Type B pancreatic cell (in vitro differentiated cells): ENCODE results near the gene GLG1. TPM values are rescaled to one million over a fixed set of nuclear protein-coding genes. Genes with fewer than 3 reads are reported as not detected.
A peak's percentile ranks its signal among the peaks of the same experiment; 100 is the strongest.

Experiments used
- DNase-seq: peaks from one replicate; pipeline ENCODE4 v3.0.0; 2021; ENCODE audit warnings: mixed read lengths; ENCODE audit not compliant: unreplicated experiment; ENCODE audit errors: extremely low spot score
- H3K27ac Mint-ChIP-seq: 2 replicates; pipeline ENCODE4 v1.8.0; 2021; ENCODE audit warnings: mild to moderate bottlenecking, mixed read lengths
- H3K27me3 Mint-ChIP-seq: 2 replicates; pipeline ENCODE4 v1.8.0; 2021; ENCODE audit warnings: mixed read lengths
- H3K36me3 Mint-ChIP-seq: 2 replicates; pipeline ENCODE4 v1.8.0; 2021; ENCODE audit warnings: mixed read lengths
- H3K4me1 Mint-ChIP-seq: one replicate; pipeline ENCODE4 v1.8.0; 2021; ENCODE audit warnings: mixed read lengths; ENCODE audit not compliant: unreplicated experiment
- H3K4me3 Mint-ChIP-seq: 2 replicates; pipeline ENCODE4 v1.8.0; 2021; ENCODE audit warnings: mild to moderate bottlenecking, mixed read lengths
- H3K9me3 Mint-ChIP-seq: 2 replicates; pipeline ENCODE4 v1.8.0; 2021; ENCODE audit warnings: mixed read lengths
- total RNA-seq: library from RNA; stranded (reverse); gene quantifications from 2 replicates; pipeline ENCODE4 v1.2.1, GENCODE V29; 2021; ENCODE audit warnings: low replicate concordance
- TF ChIP-seq, protein P1 (sequence below): fragments of 200-600 bp; sonication (generic); conservative IDR thresholded peaks from 2 replicates; pipeline ENCODE4 v1.5.0; 2021; ENCODE audit warnings: antibody characterized with exemption, mild to moderate bottlenecking

Gene GLG1
- total RNA-seq, 1 donor from 2014 or later, result 144 TPM

DNA sequence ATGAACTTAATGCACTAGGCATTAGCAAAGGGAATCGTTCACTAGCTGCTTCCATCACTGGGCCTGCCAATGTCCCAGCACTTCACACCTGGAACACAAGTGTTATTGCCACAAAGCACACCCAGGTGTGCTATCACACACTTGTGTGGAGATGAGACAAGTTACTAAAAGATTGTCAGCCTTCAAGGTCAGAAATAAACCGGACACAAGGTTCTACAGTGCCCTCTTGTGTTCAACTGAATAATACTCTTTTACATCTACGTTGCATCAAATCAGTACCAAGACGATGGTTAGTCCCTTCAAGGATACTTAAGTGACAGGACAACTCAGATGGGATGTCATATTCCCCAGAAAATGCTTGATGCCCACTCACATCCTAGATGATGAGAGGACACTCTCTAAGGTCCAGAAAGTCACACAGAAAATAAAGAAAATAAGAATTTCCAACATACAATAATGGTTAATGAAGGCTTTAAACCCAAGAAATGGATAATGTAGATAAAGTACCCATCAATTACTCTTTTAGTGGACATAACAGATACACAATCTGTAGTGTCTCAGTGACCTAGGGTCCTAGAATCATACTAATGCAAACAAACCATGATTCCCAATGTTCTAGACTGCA, 16.4 kb upstream of the GLG1 start:
- Mint-ChIP-seq H3K9me3 (no peaks in the 10 kb centered on the region), H3K4me1 (no peaks in the 10 kb centered on the region), H3K4me3 (no peak overlapping the region), H3K27ac (peak overlapping the region; percentile 42), H3K27me3 (no peaks in the 10 kb centered on the region), H3K36me3 (peaks cover 26% of the 10 kb centered on the region)
- no peak for DNase-seq
- TF ChIP-seq, protein P1, sequence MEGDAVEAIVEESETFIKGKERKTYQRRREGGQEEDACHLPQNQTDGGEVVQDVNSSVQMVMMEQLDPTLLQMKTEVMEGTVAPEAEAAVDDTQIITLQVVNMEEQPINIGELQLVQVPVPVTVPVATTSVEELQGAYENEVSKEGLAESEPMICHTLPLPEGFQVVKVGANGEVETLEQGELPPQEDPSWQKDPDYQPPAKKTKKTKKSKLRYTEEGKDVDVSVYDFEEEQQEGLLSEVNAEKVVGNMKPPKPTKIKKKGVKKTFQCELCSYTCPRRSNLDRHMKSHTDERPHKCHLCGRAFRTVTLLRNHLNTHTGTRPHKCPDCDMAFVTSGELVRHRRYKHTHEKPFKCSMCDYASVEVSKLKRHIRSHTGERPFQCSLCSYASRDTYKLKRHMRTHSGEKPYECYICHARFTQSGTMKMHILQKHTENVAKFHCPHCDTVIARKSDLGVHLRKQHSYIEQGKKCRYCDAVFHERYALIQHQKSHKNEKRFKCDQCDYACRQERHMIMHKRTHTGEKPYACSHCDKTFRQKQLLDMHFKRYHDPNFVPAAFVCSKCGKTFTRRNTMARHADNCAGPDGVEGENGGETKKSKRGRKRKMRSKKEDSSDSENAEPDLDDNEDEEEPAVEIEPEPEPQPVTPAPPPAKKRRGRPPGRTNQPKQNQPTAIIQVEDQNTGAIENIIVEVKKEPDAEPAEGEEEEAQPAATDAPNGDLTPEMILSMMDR, result peak; percentile 76

GRCh38 chr16:74622005-74622404, 15.1 kb upstream of the GLG1 start:
- Mint-ChIP-seq H3K9me3 (no peaks in the 10 kb centered on the region), H3K4me1 (no peaks in the 10 kb centered on the region), H3K27me3 (no peaks in the 10 kb centered on the region), H3K27ac (no peak overlapping the region), H3K36me3 (peaks cover 23% of the 10 kb centered on the region), H3K4me3 (no peak overlapping the region)
- no peak for DNase-seq
- TF ChIP-seq, protein P1, result no peak

- H3K4me3 Mint-ChIP-seq, result no peak overlapping the region
- DNase-seq, result no peak
- H3K27me3 Mint-ChIP-seq, result no peaks in the 10 kb centered on the region
- no peaks in the 10 kb centered on the region for H3K4me1 Mint-ChIP-seq
- H3K36me3 Mint-ChIP-seq, result peaks cover 10% of the 10 kb centered on the region
- TF ChIP-seq, protein P1, result no peak
- no peak overlapping the region for H3K27ac Mint-ChIP-seq
- H3K9me3 Mint-ChIP-seq, result no peaks in the 10 kb centered on the region
These were observed 10.4 kb upstream of the GLG1 start for GRCh38 chr16:74617206-74617788.

DNA sequence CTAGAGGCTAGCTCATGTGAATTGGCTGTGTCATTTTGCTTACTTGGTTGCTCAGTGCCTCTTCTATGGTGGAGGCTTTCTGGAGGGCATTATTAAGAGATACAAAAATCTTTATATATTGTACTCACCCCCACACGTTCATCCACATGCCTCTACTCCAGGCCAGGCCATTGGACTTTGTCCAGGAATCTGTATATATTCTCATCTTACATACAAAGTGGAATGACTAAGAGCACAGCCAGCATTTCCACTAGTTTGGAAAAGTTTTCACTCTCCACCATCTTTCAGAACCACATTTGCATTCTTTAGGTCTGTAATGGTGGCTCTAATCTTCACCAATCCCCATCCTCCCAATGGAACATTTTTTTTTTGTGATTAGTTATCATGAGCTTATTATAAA, 4.8 kb upstream of the GLG1 start:
- H3K9me3 Mint-ChIP-seq, result no peaks in the 10 kb centered on the region
- TF ChIP-seq, protein P1, result no peak
- H3K36me3 Mint-ChIP-seq, result peaks cover 3% of the 10 kb centered on the region
- H3K4me3 Mint-ChIP-seq, result no peak overlapping the region
- H3K27ac Mint-ChIP-seq, result no peak overlapping the region
- no peak for DNase-seq
- H3K27me3 Mint-ChIP-seq, result no peaks in the 10 kb centered on the region
- H3K4me1 Mint-ChIP-seq, result peaks cover 9% of the 10 kb centered on the region

GRCh38 chr16:74608944-74609343, 2.0 kb upstream of the GLG1 start:
- no peak for DNase-seq
- no peaks in the 10 kb centered on the region for H3K9me3 Mint-ChIP-seq
- no peak overlapping the region for H3K4me3 Mint-ChIP-seq
- H3K27ac Mint-ChIP-seq, result peak overlapping the region; percentile 43
- peaks cover 21% of the 10 kb centered on the region for H3K4me1 Mint-ChIP-seq
- no peaks in the 10 kb centered on the region for H3K36me3 Mint-ChIP-seq
- no peaks in the 10 kb centered on the region for H3K27me3 Mint-ChIP-seq
- TF ChIP-seq, protein P1, result no peak
